Epidermal melanocyte (primary cell): ENCODE results near the gene ABL1.

Experiments
- DNase-seq: peaks from one replicate; pipeline ENCODE4 v3.0.0; 2011; ENCODE audit warnings: low spot score; ENCODE audit not compliant: insufficient read length

The ABL1 gene

GRCh38 chr9:130930804-130931349 lies 95.8 kb downstream of the ABL1 start:
- DNase-seq, result no peak

GRCh38 chr9:130931508-130932254 lies 96.6 kb downstream of the ABL1 start:
- DNase-seq, result no peak

GRCh38 chr9:130932255-130933079 lies 97.4 kb downstream of the ABL1 start:
- DNase-seq, result no peak

- DNase-seq, result no peak
Measured at GRCh38 chr9:130933114-130934046, 98.3 kb downstream of the ABL1 start.

GRCh38 chr9:130934246-130934645 lies 99.2 kb downstream of the ABL1 start:
- DNase-seq, result no peak

- no peak for DNase-seq
Measured at GRCh38 chr9:130934702-130935647, 99.9 kb downstream of the ABL1 start.

- no peak for DNase-seq
Measured at GRCh38 chr9:130935648-130936271, 100.7 kb downstream of the ABL1 start.

GRCh38 chr9:130936285-130937117 lies 101.4 kb downstream of the ABL1 start:
- peak; percentile 75 for DNase-seq
